ENCODE data around the gene RALGPS2. TPM values are rescaled to one million over a fixed set of nuclear protein-coding genes. Genes with fewer than 3 reads are reported as not detected.

Gene RALGPS2
- total and polyA plus RNA-seq, 2 of the 13 experiments (the other 11 are each of a cell fraction or from before 2014, with no cell fraction given) = 15.6 to 36.0 TPM

DNA sequence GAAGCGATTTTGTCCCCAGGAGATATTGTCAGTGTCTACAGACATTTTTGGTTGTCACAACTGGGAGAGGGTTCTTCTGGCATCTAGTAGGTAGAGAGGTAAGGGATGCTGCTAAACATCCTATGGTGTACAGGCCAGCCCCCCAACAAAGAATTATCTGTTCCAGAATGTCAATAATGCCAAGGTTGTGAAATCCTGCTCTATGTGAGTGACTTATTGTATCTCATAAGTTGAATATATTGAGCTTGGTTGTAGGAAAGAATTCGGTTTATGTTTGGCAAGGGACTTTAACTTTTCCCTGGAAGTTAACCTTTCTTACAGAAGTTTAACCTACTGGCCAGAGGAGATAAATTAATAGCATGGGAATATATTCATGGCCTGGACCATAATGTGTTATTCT lies 198.5 kb downstream of the RALGPS2 start (continued):
- TF ChIP-seq PCBP2 (optimal IDR thresholded peaks at IDR 0.05; ENCODE audit: low read depth, low read length, poor library complexity, severe bottlenecking) (no peak), KMT2B (CRISPR knock-in tag; IDR thresholded peaks at IDR 0.05) (no peak), BCL6 (CRISPR knock-in tag; IDR thresholded peaks at IDR 0.05) (0 out of 2 replicates have a peak, but pooled peaks have one; percentile 37), RBM39 (IDR thresholded peaks at IDR 0.05; ENCODE audit: low read depth, low read length, poor library complexity, severe bottlenecking) (no peak), RORA (CRISPR knock-in tag; IDR thresholded peaks at IDR 0.05) (no peak), FOSL2 (CRISPR knock-in tag; IDR thresholded peaks at IDR 0.05) (no peak), XRCC5 (optimal IDR thresholded peaks at IDR 0.05; ENCODE audit: low read length) (no peak), ZFP36L2 (CRISPR knock-in tag; IDR thresholded peaks at IDR 0.05) (no peak), ZNF12 (CRISPR knock-in tag; IDR thresholded peaks at IDR 0.05) (0 out of 2 replicates have a peak, but pooled peaks have one; percentile 20), TARDBP (CRISPR knock-in tag; IDR thresholded peaks at IDR 0.05) (no peak), YEATS2 (CRISPR knock-in tag; IDR thresholded peaks at IDR 0.05; ENCODE audit: borderline replicate concordance) (no peak)
- TF ChIP-seq, protein P1, sequence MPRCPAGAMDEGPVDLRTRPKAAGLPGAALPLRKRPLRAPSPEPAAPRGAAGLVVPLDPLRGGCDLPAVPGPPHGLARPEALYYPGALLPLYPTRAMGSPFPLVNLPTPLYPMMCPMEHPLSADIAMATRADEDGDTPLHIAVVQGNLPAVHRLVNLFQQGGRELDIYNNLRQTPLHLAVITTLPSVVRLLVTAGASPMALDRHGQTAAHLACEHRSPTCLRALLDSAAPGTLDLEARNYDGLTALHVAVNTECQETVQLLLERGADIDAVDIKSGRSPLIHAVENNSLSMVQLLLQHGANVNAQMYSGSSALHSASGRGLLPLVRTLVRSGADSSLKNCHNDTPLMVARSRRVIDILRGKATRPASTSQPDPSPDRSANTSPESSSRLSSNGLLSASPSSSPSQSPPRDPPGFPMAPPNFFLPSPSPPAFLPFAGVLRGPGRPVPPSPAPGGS (CRISPR knock-in tag; IDR thresholded peaks at IDR 0.05) = no peak
- TF ChIP-seq, protein P2, sequence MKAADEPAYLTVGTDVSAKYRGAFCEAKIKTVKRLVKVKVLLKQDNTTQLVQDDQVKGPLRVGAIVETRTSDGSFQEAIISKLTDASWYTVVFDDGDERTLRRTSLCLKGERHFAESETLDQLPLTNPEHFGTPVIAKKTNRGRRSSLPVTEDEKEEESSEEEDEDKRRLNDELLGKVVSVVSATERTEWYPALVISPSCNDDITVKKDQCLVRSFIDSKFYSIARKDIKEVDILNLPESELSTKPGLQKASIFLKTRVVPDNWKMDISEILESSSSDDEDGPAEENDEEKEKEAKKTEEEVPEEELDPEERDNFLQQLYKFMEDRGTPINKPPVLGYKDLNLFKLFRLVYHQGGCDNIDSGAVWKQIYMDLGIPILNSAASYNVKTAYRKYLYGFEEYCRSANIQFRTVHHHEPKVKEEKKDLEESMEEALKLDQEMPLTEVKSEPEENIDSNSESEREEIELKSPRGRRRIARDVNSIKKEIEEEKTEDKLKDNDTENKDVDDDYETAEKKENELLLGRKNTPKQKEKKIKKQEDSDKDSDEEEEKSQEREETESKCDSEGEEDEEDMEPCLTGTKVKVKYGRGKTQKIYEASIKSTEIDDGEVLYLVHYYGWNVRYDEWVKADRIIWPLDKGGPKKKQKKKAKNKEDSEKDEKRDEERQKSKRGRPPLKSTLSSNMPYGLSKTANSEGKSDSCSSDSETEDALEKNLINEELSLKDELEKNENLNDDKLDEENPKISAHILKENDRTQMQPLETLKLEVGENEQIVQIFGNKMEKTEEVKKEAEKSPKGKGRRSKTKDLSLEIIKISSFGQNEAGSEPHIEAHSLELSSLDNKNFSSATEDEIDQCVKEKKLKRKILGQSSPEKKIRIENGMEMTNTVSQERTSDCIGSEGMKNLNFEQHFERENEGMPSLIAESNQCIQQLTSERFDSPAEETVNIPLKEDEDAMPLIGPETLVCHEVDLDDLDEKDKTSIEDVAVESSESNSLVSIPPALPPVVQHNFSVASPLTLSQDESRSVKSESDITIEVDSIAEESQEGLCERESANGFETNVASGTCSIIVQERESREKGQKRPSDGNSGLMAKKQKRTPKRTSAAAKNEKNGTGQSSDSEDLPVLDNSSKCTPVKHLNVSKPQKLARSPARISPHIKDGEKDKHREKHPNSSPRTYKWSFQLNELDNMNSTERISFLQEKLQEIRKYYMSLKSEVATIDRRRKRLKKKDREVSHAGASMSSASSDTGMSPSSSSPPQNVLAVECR (CRISPR knock-in tag; IDR thresholded peaks at IDR 0.05; ENCODE audit: borderline replicate concordance) = no peak
- TF ChIP-seq, protein P3, sequence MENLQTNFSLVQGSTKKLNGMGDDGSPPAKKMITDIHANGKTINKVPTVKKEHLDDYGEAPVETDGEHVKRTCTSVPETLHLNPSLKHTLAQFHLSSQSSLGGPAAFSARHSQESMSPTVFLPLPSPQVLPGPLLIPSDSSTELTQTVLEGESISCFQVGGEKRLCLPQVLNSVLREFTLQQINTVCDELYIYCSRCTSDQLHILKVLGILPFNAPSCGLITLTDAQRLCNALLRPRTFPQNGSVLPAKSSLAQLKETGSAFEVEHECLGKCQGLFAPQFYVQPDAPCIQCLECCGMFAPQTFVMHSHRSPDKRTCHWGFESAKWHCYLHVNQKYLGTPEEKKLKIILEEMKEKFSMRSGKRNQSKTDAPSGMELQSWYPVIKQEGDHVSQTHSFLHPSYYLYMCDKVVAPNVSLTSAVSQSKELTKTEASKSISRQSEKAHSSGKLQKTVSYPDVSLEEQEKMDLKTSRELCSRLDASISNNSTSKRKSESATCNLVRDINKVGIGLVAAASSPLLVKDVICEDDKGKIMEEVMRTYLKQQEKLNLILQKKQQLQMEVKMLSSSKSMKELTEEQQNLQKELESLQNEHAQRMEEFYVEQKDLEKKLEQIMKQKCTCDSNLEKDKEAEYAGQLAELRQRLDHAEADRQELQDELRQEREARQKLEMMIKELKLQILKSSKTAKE (CRISPR knock-in tag; IDR thresholded peaks at IDR 0.05; ENCODE audit: borderline replicate concordance) = no peak
- TF ChIP-seq, protein P4, sequence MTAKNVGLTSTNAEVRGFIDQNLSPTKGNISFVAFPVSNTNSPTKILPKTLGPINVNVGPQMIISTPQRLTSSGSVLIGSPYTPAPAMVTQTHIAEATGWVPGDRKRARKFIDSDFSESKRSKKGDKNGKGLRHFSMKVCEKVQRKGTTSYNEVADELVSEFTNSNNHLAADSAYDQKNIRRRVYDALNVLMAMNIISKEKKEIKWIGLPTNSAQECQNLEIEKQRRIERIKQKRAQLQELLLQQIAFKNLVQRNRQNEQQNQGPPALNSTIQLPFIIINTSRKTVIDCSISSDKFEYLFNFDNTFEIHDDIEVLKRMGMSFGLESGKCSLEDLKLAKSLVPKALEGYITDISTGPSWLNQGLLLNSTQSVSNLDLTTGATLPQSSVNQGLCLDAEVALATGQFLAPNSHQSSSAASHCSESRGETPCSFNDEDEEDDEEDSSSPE (CRISPR knock-in tag; IDR thresholded peaks at IDR 0.05) = no peak
- TF ChIP-seq, protein P5, sequence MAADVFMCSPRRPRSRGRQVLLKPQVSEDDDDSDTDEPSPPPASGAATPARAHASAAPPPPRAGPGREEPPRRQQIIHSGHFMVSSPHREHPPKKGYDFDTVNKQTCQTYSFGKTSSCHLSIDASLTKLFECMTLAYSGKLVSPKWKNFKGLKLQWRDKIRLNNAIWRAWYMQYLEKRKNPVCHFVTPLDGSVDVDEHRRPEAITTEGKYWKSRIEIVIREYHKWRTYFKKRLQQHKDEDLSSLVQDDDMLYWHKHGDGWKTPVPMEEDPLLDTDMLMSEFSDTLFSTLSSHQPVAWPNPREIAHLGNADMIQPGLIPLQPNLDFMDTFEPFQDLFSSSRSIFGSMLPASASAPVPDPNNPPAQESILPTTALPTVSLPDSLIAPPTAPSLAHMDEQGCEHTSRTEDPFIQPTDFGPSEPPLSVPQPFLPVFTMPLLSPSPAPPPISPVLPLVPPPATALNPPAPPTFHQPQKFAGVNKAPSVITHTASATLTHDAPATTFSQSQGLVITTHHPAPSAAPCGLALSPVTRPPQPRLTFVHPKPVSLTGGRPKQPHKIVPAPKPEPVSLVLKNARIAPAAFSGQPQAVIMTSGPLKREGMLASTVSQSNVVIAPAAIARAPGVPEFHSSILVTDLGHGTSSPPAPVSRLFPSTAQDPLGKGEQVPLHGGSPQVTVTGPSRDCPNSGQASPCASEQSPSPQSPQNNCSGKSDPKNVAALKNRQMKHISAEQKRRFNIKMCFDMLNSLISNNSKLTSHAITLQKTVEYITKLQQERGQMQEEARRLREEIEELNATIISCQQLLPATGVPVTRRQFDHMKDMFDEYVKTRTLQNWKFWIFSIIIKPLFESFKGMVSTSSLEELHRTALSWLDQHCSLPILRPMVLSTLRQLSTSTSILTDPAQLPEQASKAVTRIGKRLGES (CRISPR knock-in tag; IDR thresholded peaks at IDR 0.05; ENCODE audit: borderline replicate concordance) = no peak
- TF ChIP-seq, protein P6, sequence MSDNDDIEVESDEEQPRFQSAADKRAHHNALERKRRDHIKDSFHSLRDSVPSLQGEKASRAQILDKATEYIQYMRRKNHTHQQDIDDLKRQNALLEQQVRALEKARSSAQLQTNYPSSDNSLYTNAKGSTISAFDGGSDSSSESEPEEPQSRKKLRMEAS (IDR thresholded peaks at IDR 0.05) = no peak

Data from HepG2 (cell line).